Stomach (tissue), 9 donors: ENCODE measurements around the gene KRTAP12-4. TPM values are rescaled to one million over a fixed set of nuclear protein-coding genes. Genes with fewer than 3 reads are reported as not detected.
"Not testable (repeated sequence)": the region's sequence is repeated elsewhere in the genome, so short reads cannot be mapped to it uniquely, and the experiment has no call there.

Experiments
- DNase-seq, 2 donors: peaks; one replicate each; pipeline versions ENCODE4 v3.0.0 to v3.0.0-alpha.2; 2013 to 2019
- H3K27ac ChIP-seq, 5 donors: fragments of 200-600 bp in 4 of 5; sonication (generic) in 4 of 5; one replicate each; pipeline ENCODE4 v1.5.1; 2013 to 2019; ENCODE audit warnings: mild to moderate bottlenecking in 1 of 5, moderate library complexity in 1 of 5
- H3K27me3 ChIP-seq, 3 donors: fragments of 200-600 bp; sonication (generic); one replicate each; pipeline ENCODE4 v1.5.1; 2017 to 2019; ENCODE audit warnings: mixed run types in 1 of 3
- H3K36me3 ChIP-seq, 4 donors: fragments of 200-600 bp; sonication (generic); 1 replicate in 3 of 4; 2 replicates in 1 of 4; pipeline ENCODE4 v1.5.1; 2016 to 2019
- H3K4me1 ChIP-seq, 4 donors: fragments of 200-600 bp; sonication (generic); one replicate each; pipeline ENCODE4 v1.5.1; 2016 to 2019
- H3K4me3 ChIP-seq, 4 donors: fragments of 200-600 bp; sonication (generic) in 3 of 4; one replicate each; pipeline ENCODE4 v1.5.1; 2016 to 2019; ENCODE audit warnings: mild to moderate bottlenecking in 1 of 4
- H3K9me3 ChIP-seq, 4 donors: fragments of 200-600 bp; sonication (generic); one replicate each; pipeline ENCODE4 v1.5.1; 2016 to 2019
- CTCF ChIP-seq, 7 experiments: fragments of 450-650 bp in 4 of 7; fragments of 200-600 bp in 3 of 7; sonication (generic) in 3 of 7; IDR thresholded peaks; one replicate each; pipeline ENCODE4 v1.5.1; 2016 to 2019; ENCODE audit warnings: antibody characterized with exemption in 7 of 7, control low read depth in 2 of 7, mild to moderate bottlenecking in 1 of 7
- EP300 ChIP-seq: sonication (generic); formaldehyde crosslinking; IDR thresholded peaks from one replicate; pipeline ENCODE4 v1.6.1; 2017; ENCODE audit warnings: antibody characterized with exemption
- POLR2A ChIP-seq, 4 donors: fragments of 450-650 bp; IDR thresholded peaks; one replicate each; pipeline ENCODE4 v1.6.1; 2016; ENCODE audit warnings: antibody characterized with exemption in 4 of 4, control low read depth in 2 of 4, mild to moderate bottlenecking in 1 of 4, moderate library complexity in 1 of 4
- POLR2AphosphoS5 ChIP-seq, 3 donors: sonication (generic); formaldehyde crosslinking; IDR thresholded peaks; one replicate each; pipeline ENCODE4 v1.6.1; 2016; ENCODE audit warnings: antibody characterized with exemption in 3 of 3
- WGBS, 5 donors: extraction: QIAGEN DNeasy Blood & Tissue Kit in 3 of 5; methylation state at CpG; one replicate each; pipeline versions ENCODE4 v1.1.5 to v1.1.7; 2013 to 2018; 5-methylcytosine and 5-hydroxymethylcytosine counted together
- intact Hi-C: fragments of 100-400 bp; cut with DNase I; formaldehyde crosslinking; loops from one replicate; pipeline ENCODE4 v1.15.1; 2023; ENCODE audit warnings: low total_unique reads
- polyA plus RNA-seq, 3 donors: library from polyadenylated mRNA; stranded (reverse); fragments of 200-250 nt; gene quantifications; one replicate each; pipeline ENCODE4 v1.2.3, GENCODE V29; 2013
- total RNA-seq, 5 donors: library from RNA; depleted of rRNA; stranded (reverse); fragments of >200 nt; gene quantifications; one replicate each; pipeline versions ENCODE4 v1.1.0 to v1.2.3, GENCODE V29; 2014 to 2016
- donor health status: healthy with polysubstance abuse.
- donor health status: Bipolar disorder and iron deficiency.
- donor health status: healthy.

KRTAP12-4 gene
- total and polyA plus RNA-seq, 8 donors = not detected

GRCh38 chr21:44699502-44700001, 45.1 kb upstream of the KRTAP12-4 start:
- intact Hi-C loops = no loop called here
- WGBS, 5 donors = 40 to 65% (median 50%) methylated on average over 15 to 17 of the region's 17 CpGs
- H3K36me3 ChIP-seq = no peaks in the 10 kb centered on the region
- peaks cover 9 to 94% (median 73%) of the 10 kb centered on the region in 3 donors for H3K27me3 ChIP-seq
- no peak overlapping the region for H3K27ac ChIP-seq
- DNase-seq = no peak
- H3K9me3 ChIP-seq = no peaks in the 10 kb centered on the region
- TF ChIP-seq CTCF (IDR thresholded peaks at IDR 0.05) (no peak), POLR2AphosphoS5 (IDR thresholded peaks at IDR 0.05) (no peak)
- no peak overlapping the region for H3K4me3 ChIP-seq
- H3K4me1 ChIP-seq = no peaks in the 10 kb centered on the region

- H3K27ac ChIP-seq = no peak overlapping the region
- DNase-seq = no peak
- no peak for TF ChIP-seq EP300
- no peak for TF ChIP-seq CTCF (IDR thresholded peaks at IDR 0.05)
- TF ChIP-seq POLR2A (IDR thresholded peaks at IDR 0.05) = no peak
- TF ChIP-seq POLR2AphosphoS5 (IDR thresholded peaks at IDR 0.05) = no peak
- no peak overlapping the region for H3K4me3 ChIP-seq
- intact Hi-C loops = no loop called here
- WGBS, 5 donors = 28 to 34% (median 30%) methylated on average over 13 to 35 of the region's 35 CpGs
- no peaks in the 10 kb centered on the region for H3K4me1 ChIP-seq
- H3K27me3 ChIP-seq = peaks cover 9 to 80% (median 58%) of the 10 kb centered on the region in 3 donors
- no peaks in the 10 kb centered on the region for H3K36me3 ChIP-seq
- peaks cover 3 to 14% (median 12%) of the 10 kb centered on the region in 4 donors for H3K9me3 ChIP-seq
Observed at GRCh38 chr21:44697811-44698734, 43.6 kb upstream of the KRTAP12-4 start.

- 40 to 49% (median 41%) methylated on average over 11 to 21 of the region's 21 CpGs for WGBS, 5 donors
- peaks cover 3 to 21% (median 19%) of the 10 kb centered on the region in 4 donors for H3K9me3 ChIP-seq
- H3K27ac ChIP-seq, H3K4me1 ChIP-seq, H3K4me3 ChIP-seq, intact Hi-C loops, DNase-seq, H3K36me3 ChIP-seq: not testable (repeated sequence)
- peaks cover 9 to 72% (median 50%) of the 10 kb centered on the region in 3 donors for H3K27me3 ChIP-seq
Observed at GRCh38 chr21:44697172-44697810, 42.8 kb upstream of the KRTAP12-4 start, which contains the start of gene KRTAP10-12. TSS of gene KRTAP10-12 (plus strand) at chr21:44697172. CDS start at chr21:44697202, 30 bp downstream.

GRCh38 chr21:44696572-44696971, 42.1 kb upstream of the KRTAP12-4 start:
- Histone ChIP-seq H3K4me1 (no peaks in the 10 kb centered on the region), H3K27ac (no peak overlapping the region), H3K4me3 (no peak overlapping the region), H3K36me3 (no peaks in the 10 kb centered on the region), H3K9me3 (peaks cover 3 to 24% (median 20%) of the 10 kb centered on the region in 4 donors), H3K27me3 (peaks cover 9 to 65% (median 44%) of the 10 kb centered on the region in 3 donors)
- intact Hi-C loops = no loop called here
- WGBS, 5 donors = 55 to 74% (median 60%) methylated on average over 8 to 10 of the region's 10 CpGs
- TF ChIP-seq CTCF (IDR thresholded peaks at IDR 0.05) (no peak), POLR2A (IDR thresholded peaks at IDR 0.05) (no peak), EP300 (no peak), POLR2AphosphoS5 (IDR thresholded peaks at IDR 0.05) (no peak)
- DNase-seq = no peak
